HepG2 (cell line): ENCODE measurements around the gene RRP36. TPM values are rescaled to one million over a fixed set of nuclear protein-coding genes. Genes with fewer than 3 reads are reported as not detected.

Experiments used
- ARNTL ChIP-seq: sonication (generic); formaldehyde crosslinking; IDR thresholded peaks from 2 replicates; pipeline ENCODE4 v1.4.0; 2020; ENCODE audit warnings: mild to moderate bottlenecking, missing genetic modification reagents
- HIVEP1 ChIP-seq: sonication (generic); formaldehyde crosslinking; IDR thresholded peaks from 2 replicates; pipeline ENCODE4 v1.4.0; 2020; ENCODE audit warnings: mild to moderate bottlenecking, missing genetic modification reagents
- NPAS2 ChIP-seq: sonication (generic); formaldehyde crosslinking; IDR thresholded peaks from 2 replicates; pipeline ENCODE4 v1.8.0; 2022; ENCODE audit warnings: mild to moderate bottlenecking, missing genetic modification reagents, borderline replicate concordance
- ONECUT2 ChIP-seq: sonication (generic); formaldehyde crosslinking; IDR thresholded peaks from 2 replicates; pipeline ENCODE4 v1.4.0; 2020; ENCODE audit warnings: missing genetic modification reagents
- SAFB2 ChIP-seq: sonication (generic); formaldehyde crosslinking; IDR thresholded peaks from 2 replicates; pipeline ENCODE4 v1.5.1; 2020; ENCODE audit warnings: missing genetic modification reagents, low read depth, mild to moderate bottlenecking, borderline replicate concordance
- TBX2 ChIP-seq: sonication (generic); formaldehyde crosslinking; IDR thresholded peaks from 2 replicates; pipeline ENCODE4 v1.5.0; 2020; ENCODE audit warnings: missing genetic modification reagents, mild to moderate bottlenecking, borderline replicate concordance
- TCF7L2 ChIP-seq: IDR thresholded peaks from 2 replicates; pipeline ENCODE4 v1.6.1; 2011; ENCODE audit warnings: mild to moderate bottlenecking, low read depth, low read length, moderate library complexity
- ZNF709 ChIP-seq: sonication (generic); formaldehyde crosslinking; IDR thresholded peaks from 2 replicates; pipeline ENCODE4 v1.5.0; 2020; ENCODE audit warnings: mild to moderate bottlenecking, missing genetic modification reagents
- ZNF891 ChIP-seq: sonication (generic); formaldehyde crosslinking; IDR thresholded peaks from 2 replicates; pipeline ENCODE4 v1.5.0; 2020; ENCODE audit warnings: mild to moderate bottlenecking, missing genetic modification reagents
- ZZZ3 ChIP-seq: sonication (generic); formaldehyde crosslinking; IDR thresholded peaks from 2 replicates; pipeline ENCODE4 v1.4.0; 2020; ENCODE audit warnings: missing genetic modification reagents, mild to moderate bottlenecking, borderline replicate concordance
- polyA plus RNA-seq, 8 experiments: library from polyadenylated mRNA; depleted of rRNA in 3 of 8; stranded (reverse) in 7 of 8; unstranded in 1 of 8; fragments of >200 nt; fragmentation: Illumina TruSeq in 4 of 8; extraction: Trizol in 4 of 8; gene quantifications; 2 replicates each; pipeline versions ENCODE4 v1.2.1 to v1.2.3, GENCODE V29; 2011 to 2016; ENCODE audit warnings: low read depth in 4 of 8, missing spikeins in 1 of 8, mixed read lengths in 1 of 8; ENCODE audit not compliant: insufficient read depth in 1 of 8
- total RNA-seq, 5 experiments: library from RNA; depleted of rRNA; stranded (reverse); fragments of >200 nt; fragmentation: Illumina TruSeq; extraction: Trizol; gene quantifications; 2 replicates each; pipeline ENCODE4 v1.2.3, GENCODE V29; 2016; ENCODE audit warnings: low read depth in 1 of 5
- TF ChIP-seq, protein P1 (sequence below): sonication (generic); formaldehyde crosslinking; IDR thresholded peaks from 2 replicates; pipeline ENCODE4 v1.5.0; 2020; ENCODE audit warnings: missing genetic modification reagents
- TF ChIP-seq, protein P2 (sequence below): IDR thresholded peaks from 2 replicates; pipeline ENCODE4 v1.6.1; 2016; ENCODE audit warnings: mild to moderate bottlenecking, missing biosample characterization, missing genetic modification reagents
- TF ChIP-seq, protein P3 (sequence below): sonication (generic); formaldehyde crosslinking; IDR thresholded peaks from 2 replicates; pipeline ENCODE4 v1.4.0; 2020; ENCODE audit warnings: missing genetic modification reagents
- TF ChIP-seq, protein P4 (sequence below): sonication (generic); formaldehyde crosslinking; IDR thresholded peaks from 2 replicates; pipeline ENCODE4 v1.9.0; 2021; ENCODE audit warnings: mild to moderate bottlenecking, missing genetic modification reagents
- TF ChIP-seq, protein P5 (sequence below): sonication (generic); formaldehyde crosslinking; IDR thresholded peaks from 2 replicates; pipeline ENCODE4 v1.4.0; 2020; ENCODE audit warnings: low read depth, missing genetic modification reagents

RRP36 gene
- total and polyA plus RNA-seq, 2 of the 13 experiments (the other 11 are each of a cell fraction or from before 2014, with no cell fraction given), result 29.5 to 144 TPM

DNA sequence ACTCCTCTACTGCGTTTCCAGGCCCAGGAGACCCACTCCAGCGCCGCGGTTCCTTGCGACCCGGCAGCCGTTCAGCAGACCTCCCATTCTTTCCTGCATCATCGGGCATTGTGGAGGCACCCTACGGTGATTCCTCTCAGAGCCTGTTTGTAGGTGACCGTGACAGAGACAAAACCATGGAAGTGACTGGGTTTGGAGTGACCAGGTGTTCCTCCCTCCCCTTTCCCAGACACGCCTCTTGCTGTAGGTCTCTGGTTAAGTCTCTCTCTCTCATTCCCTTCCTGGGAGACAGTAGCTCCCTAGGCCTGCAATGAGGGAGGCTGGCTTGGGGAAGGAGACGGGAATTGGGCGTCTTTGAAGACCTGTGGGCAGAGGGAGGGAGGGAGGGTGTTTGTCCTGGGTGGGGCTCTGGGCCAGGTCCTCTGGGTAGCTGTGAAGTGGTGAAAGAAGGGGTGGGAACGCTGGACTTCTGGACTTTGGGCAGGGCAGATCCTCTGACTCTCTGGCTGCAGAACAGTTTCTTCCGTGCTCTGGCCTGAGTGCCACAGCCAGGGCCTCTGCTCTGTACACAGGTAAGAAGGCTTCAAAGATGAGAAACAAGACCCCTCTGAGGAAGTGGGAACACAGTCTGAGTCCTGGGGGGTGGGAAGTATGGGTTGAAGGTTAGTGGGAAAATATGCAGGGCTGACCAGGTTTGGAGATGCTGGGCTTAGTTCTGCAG lies 38.8 kb downstream of the RRP36 start (continued):
- TF ChIP-seq, protein P1, sequence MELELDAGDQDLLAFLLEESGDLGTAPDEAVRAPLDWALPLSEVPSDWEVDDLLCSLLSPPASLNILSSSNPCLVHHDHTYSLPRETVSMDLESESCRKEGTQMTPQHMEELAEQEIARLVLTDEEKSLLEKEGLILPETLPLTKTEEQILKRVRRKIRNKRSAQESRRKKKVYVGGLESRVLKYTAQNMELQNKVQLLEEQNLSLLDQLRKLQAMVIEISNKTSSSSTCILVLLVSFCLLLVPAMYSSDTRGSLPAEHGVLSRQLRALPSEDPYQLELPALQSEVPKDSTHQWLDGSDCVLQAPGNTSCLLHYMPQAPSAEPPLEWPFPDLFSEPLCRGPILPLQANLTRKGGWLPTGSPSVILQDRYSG (CRISPR knock-in tag), result no peak
- no peak for TF ChIP-seq ZNF891
- TF ChIP-seq ARNTL (CRISPR knock-in tag), result peak; percentile 72
- TF ChIP-seq TCF7L2, result no peak
- no peak for TF ChIP-seq ONECUT2 (CRISPR knock-in tag)
- TF ChIP-seq, protein P2, sequence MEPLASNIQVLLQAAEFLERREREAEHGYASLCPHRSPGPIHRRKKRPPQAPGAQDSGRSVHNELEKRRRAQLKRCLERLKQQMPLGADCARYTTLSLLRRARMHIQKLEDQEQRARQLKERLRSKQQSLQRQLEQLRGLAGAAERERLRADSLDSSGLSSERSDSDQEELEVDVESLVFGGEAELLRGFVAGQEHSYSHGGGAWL (CRISPR knock-in tag), result no peak; the same call in 1 of the 2 replicates
- TF ChIP-seq NPAS2 (CRISPR knock-in tag), result no peak
- TF ChIP-seq HIVEP1 (CRISPR knock-in tag), result peak; percentile 74
- TF ChIP-seq ZNF709, result 0 out of 2 replicates have a peak, but pooled peaks have one; percentile 24
- TF ChIP-seq, protein P3, sequence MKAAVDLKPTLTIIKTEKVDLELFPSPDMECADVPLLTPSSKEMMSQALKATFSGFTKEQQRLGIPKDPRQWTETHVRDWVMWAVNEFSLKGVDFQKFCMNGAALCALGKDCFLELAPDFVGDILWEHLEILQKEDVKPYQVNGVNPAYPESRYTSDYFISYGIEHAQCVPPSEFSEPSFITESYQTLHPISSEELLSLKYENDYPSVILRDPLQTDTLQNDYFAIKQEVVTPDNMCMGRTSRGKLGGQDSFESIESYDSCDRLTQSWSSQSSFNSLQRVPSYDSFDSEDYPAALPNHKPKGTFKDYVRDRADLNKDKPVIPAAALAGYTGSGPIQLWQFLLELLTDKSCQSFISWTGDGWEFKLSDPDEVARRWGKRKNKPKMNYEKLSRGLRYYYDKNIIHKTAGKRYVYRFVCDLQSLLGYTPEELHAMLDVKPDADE (CRISPR knock-in tag), result no peak; the same call in 1 of the 2 replicates
- peak; percentile 90 for TF ChIP-seq TBX2 (CRISPR knock-in tag)
- TF ChIP-seq, protein P4, sequence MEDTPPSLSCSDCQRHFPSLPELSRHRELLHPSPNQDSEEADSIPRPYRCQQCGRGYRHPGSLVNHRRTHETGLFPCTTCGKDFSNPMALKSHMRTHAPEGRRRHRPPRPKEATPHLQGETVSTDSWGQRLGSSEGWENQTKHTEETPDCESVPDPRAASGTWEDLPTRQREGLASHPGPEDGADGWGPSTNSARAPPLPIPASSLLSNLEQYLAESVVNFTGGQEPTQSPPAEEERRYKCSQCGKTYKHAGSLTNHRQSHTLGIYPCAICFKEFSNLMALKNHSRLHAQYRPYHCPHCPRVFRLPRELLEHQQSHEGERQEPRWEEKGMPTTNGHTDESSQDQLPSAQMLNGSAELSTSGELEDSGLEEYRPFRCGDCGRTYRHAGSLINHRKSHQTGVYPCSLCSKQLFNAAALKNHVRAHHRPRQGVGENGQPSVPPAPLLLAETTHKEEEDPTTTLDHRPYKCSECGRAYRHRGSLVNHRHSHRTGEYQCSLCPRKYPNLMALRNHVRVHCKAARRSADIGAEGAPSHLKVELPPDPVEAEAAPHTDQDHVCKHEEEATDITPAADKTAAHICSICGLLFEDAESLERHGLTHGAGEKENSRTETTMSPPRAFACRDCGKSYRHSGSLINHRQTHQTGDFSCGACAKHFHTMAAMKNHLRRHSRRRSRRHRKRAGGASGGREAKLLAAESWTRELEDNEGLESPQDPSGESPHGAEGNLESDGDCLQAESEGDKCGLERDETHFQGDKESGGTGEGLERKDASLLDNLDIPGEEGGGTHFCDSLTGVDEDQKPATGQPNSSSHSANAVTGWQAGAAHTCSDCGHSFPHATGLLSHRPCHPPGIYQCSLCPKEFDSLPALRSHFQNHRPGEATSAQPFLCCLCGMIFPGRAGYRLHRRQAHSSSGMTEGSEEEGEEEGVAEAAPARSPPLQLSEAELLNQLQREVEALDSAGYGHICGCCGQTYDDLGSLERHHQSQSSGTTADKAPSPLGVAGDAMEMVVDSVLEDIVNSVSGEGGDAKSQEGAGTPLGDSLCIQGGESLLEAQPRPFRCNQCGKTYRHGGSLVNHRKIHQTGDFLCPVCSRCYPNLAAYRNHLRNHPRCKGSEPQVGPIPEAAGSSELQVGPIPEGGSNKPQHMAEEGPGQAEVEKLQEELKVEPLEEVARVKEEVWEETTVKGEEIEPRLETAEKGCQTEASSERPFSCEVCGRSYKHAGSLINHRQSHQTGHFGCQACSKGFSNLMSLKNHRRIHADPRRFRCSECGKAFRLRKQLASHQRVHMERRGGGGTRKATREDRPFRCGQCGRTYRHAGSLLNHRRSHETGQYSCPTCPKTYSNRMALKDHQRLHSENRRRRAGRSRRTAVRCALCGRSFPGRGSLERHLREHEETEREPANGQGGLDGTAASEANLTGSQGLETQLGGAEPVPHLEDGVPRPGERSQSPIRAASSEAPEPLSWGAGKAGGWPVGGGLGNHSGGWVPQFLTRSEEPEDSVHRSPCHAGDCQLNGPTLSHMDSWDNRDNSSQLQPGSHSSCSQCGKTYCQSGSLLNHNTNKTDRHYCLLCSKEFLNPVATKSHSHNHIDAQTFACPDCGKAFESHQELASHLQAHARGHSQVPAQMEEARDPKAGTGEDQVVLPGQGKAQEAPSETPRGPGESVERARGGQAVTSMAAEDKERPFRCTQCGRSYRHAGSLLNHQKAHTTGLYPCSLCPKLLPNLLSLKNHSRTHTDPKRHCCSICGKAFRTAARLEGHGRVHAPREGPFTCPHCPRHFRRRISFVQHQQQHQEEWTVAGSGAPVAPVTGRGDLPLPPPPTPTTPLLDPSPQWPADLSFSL (CRISPR knock-in tag), result no peak
- peak; percentile 87; the same call in 1 of the 2 replicates for TF ChIP-seq ZZZ3 (CRISPR knock-in tag)
- TF ChIP-seq, protein P5, sequence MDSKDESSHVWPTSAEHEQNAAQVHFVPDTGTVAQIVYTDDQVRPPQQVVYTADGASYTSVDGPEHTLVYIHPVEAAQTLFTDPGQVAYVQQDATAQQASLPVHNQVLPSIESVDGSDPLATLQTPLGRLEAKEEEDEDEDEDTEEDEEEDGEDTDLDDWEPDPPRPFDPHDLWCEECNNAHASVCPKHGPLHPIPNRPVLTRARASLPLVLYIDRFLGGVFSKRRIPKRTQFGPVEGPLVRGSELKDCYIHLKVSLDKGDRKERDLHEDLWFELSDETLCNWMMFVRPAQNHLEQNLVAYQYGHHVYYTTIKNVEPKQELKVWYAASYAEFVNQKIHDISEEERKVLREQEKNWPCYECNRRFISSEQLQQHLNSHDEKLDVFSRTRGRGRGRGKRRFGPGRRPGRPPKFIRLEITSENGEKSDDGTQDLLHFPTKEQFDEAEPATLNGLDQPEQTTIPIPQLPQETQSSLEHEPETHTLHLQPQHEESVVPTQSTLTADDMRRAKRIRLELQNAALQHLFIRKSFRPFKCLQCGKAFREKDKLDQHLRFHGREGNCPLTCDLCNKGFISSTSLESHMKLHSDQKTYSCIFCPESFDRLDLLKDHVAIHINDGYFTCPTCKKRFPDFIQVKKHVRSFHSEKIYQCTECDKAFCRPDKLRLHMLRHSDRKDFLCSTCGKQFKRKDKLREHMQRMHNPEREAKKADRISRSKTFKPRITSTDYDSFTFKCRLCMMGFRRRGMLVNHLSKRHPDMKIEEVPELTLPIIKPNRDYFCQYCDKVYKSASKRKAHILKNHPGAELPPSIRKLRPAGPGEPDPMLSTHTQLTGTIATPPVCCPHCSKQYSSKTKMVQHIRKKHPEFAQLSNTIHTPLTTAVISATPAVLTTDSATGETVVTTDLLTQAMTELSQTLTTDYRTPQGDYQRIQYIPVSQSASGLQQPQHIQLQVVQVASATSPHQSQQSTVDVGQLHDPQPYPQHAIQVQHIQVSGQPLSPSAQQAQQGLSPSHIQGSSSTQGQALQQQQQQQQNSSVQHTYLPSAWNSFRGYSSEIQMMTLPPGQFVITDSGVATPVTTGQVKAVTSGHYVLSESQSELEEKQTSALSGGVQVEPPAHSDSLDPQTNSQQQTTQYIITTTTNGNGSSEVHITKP (CRISPR knock-in tag), result peak; percentile 84
- no peak; the same call in 1 of the 2 replicates for TF ChIP-seq SAFB2 (CRISPR knock-in tag)
